Activated naive CD8-positive, alpha-beta T cell treated with anti-CD3 and anti-CD28 coated beads, Interleukin-2, amount 10 ng/mL, durations not matched to agents 7 days and 5 days (primary cell): Measurements from ENCODE around the gene UFSP2. TPM values are rescaled to one million over a fixed set of nuclear protein-coding genes. Genes with fewer than 3 reads are reported as not detected.

Experiments used
- ATAC-seq: fragments of 150-1000 bp; cut with Tn5 transposase; one replicate; pipeline ENCODE4 v1.10.0; 2021; ENCODE audit warnings: low read depth, moderate library complexity
- POLR2A ChIA-PET: fragments of 350-600 bp; sonication (Branson Sonifier 250); formaldehyde crosslinking; loops from one replicate; lab custom pipeline; 2021; ENCODE audit warnings: antibody characterized with exemption; lab: Charles Lee
- DNase-seq: peaks from one replicate; pipeline ENCODE4 v3.0.0; 2021
- H3K27ac Mint-ChIP-seq: one replicate; pipeline ENCODE4 v1.8.0; 2022; ENCODE audit warnings: mild to moderate bottlenecking, mixed read lengths
- H3K27me3 Mint-ChIP-seq: one replicate; pipeline ENCODE4 v1.8.0; 2022; ENCODE audit warnings: mild to moderate bottlenecking, moderate library complexity, mixed read lengths
- H3K36me3 Mint-ChIP-seq: one replicate; pipeline ENCODE4 v1.8.0; 2021; ENCODE audit warnings: mild to moderate bottlenecking, mixed read lengths
- H3K4me1 Mint-ChIP-seq: one replicate; pipeline ENCODE4 v1.8.0; 2021; ENCODE audit warnings: mixed read lengths
- H3K4me3 Mint-ChIP-seq: one replicate; pipeline ENCODE4 v1.8.0; 2022; ENCODE audit warnings: mild to moderate bottlenecking, moderate library complexity, mixed read lengths
- H3K9me3 Mint-ChIP-seq: one replicate; pipeline ENCODE4 v1.8.0; 2021; ENCODE audit warnings: mixed read lengths
- total RNA-seq, 2 experiments: library from RNA; stranded (reverse); gene quantifications; one replicate each; pipeline ENCODE4 v1.2.3, GENCODE V29; 2021

Gene UFSP2
- total RNA-seq, 2 experiments from 2014 or later = 19.8 to 24.1 TPM

DNA sequence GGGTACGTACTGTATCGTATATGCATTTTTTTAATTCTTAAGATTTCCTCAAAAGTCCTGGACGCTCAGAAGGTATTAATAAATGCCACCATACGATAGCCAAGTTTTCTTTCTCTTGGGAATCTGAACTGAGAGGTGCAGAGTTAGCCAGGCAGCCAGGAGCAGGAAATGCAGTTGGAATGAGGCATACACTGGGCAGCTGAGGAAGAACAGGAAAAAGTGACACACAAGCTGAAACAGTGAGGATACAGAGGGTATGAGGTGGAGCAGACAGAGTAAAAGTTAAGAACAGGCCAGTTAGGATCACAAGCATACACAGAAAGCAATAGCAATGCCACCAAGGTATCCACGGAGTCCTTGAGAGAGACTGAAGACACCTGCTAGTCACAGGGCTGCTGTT lies 13.4 kb downstream of the UFSP2 start:
- no peaks in the 10 kb centered on the region for H3K9me3 Mint-ChIP-seq
- H3K36me3 Mint-ChIP-seq = peaks cover 18% of the 10 kb centered on the region
- no peaks in the 10 kb centered on the region for H3K4me1 Mint-ChIP-seq
- H3K27me3 Mint-ChIP-seq = no peaks in the 10 kb centered on the region
- no peak for DNase-seq
- POLR2A ChIA-PET = no interaction called here
- no peak overlapping the region for H3K27ac Mint-ChIP-seq
- no peak for ATAC-seq
- no peak overlapping the region for H3K4me3 Mint-ChIP-seq

DNA sequence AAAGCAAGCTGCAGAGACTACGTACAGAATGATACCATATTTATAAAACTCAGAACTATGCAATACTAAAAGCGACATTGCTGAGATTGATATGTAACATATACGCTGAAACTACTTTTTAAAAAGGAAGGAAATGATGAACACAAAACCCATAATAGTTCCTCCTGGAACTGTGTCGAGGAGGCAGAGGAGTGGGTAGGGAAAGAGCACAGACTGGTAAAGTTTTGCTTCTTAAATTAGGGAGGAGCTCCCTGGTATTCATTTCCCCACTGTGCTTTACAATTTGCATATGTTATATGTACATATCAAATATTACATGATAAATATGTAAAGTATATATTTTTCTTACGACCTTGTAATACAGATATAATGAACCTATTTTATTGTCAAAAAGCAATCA lies 13.9 kb downstream of the UFSP2 start:
- DNase-seq (no peak), ATAC-seq (no peak)
- Mint-ChIP-seq H3K4me3 (no peak overlapping the region), H3K36me3 (peaks cover 14% of the 10 kb centered on the region), H3K4me1 (no peaks in the 10 kb centered on the region), H3K27ac (no peak overlapping the region), H3K9me3 (no peaks in the 10 kb centered on the region), H3K27me3 (no peaks in the 10 kb centered on the region)
- POLR2A ChIA-PET = no interaction called here

DNA sequence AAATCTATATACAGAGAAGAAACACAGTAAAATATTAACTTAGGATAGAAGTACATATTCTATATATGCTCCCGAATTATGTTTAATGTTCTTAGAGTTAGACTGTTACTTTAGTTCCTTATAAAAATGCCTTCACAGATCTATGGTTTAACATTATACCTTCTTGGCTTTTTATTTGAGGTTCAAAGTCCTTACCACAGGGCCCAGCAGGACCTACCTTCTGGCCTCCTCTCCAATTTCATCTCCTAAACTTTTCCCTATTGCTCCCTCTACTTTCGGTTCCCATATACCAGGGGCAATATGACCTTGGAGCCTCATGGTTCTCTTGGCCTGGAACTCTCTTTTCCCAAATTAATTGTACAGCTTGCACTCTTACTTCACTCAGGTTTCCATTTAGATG lies 17.3 kb downstream of the UFSP2 start:
- H3K9me3 Mint-ChIP-seq = no peaks in the 10 kb centered on the region
- no peak overlapping the region for H3K27ac Mint-ChIP-seq
- no peak for DNase-seq
- H3K27me3 Mint-ChIP-seq = no peaks in the 10 kb centered on the region
- POLR2A ChIA-PET = interaction anchor here (1.1 kb wide), 1 partner anchor 12 kb away, joined by 3 read pairs; the partner anchor contains the start of genes ANKRD37 and LRP2BP
- H3K36me3 Mint-ChIP-seq = peaks cover 11% of the 10 kb centered on the region
- no peak overlapping the region for H3K4me3 Mint-ChIP-seq
- no peak for ATAC-seq
- no peaks in the 10 kb centered on the region for H3K4me1 Mint-ChIP-seq

DNA sequence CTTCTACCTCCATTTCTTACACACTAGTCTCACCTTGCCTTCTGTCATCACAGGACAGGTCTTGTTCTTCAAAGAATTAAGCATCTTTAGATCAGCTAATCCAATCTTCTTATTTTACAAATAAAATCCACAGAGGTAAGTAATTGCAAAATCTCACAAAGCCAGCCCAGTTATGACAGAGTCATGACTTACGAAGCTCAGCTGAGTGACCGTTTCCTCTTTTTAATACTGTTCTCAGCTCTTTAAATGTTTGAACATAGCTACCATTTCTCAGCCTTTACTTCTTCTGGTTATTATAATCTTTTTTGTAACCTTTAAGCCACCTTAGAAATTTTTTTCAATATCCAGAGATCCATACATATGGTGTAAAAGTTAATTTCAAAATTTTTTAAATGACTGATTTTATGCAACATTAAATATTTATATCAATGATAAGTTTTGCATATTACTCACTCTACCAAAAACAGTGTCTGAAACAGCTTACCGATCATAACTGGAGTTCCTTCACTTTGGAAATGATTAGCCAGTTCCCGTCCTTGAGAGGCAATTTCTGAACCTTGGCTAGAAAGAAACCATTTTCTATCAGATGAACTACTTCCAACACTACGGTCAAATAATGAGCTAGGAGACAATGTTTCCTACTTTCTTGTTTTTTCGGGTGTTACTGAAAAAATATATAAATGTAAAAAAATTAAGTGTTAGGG lies 20.3 kb downstream of the UFSP2 start:
- H3K4me1 Mint-ChIP-seq = peaks cover 2% of the 10 kb centered on the region
- H3K27ac Mint-ChIP-seq = no peak overlapping the region

DNA sequence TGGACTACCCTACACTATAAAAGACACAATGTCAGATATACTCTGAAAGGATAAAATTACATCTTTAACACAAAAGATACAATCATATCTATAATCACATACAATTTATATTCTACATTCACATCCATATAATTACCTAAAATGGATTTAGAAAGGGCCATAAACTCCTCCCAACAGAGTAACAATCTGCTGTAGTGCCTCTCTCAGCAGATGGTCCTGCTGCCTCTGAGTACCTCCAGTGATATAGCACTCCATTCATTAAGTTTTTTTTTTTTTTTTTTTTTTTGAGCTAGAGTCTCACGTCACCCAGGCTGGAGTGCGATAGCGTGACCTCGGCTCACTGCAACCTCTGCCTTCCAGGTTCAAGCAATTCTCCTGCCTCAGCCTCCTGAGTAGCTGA lies 21.7 kb downstream of the UFSP2 start:
- POLR2A ChIA-PET = no interaction called here

More for the DNA sequence above, 20.3 kb downstream of the UFSP2 start:
- Mint-ChIP-seq H3K9me3 (no peaks in the 10 kb centered on the region), H3K27me3 (no peaks in the 10 kb centered on the region), H3K4me3 (no peak overlapping the region), H3K36me3 (peaks cover 17% of the 10 kb centered on the region)
- DNase-seq (no peak), ATAC-seq (no peak)
- POLR2A ChIA-PET = no interaction called here

DNA sequence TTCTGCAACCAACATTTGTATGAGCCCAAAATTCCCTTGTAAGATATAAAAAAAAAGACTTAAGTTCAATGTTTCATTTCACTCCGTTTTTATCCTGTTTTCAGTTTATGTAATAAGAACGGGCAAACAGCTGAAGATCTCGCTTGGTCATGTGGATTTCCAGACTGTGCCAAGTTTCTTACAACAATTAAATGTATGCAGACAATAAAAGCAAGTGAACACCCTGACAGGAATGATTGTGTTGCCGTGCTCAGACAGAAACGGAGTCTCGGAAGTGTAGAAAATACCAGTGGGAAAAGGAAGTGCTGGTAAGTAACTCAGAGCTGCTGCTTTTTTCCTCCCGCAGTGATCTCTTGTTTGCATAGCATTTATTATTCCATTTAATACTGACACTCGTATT lies 26.3 kb downstream of the UFSP2 start:
- POLR2A ChIA-PET = no interaction called here
- peaks cover 36% of the 10 kb centered on the region for H3K36me3 Mint-ChIP-seq
- ATAC-seq (no peak), DNase-seq (no peak)
- no peak overlapping the region for H3K27ac Mint-ChIP-seq
- H3K4me3 Mint-ChIP-seq = peak overlapping the region; percentile 28
- no peaks in the 10 kb centered on the region for H3K9me3 Mint-ChIP-seq
- peaks cover 30% of the 10 kb centered on the region for H3K4me1 Mint-ChIP-seq
- H3K27me3 Mint-ChIP-seq = no peaks in the 10 kb centered on the region

More for the DNA sequence above, 21.7 kb downstream of the UFSP2 start:
- DNase-seq = no peak
- Mint-ChIP-seq H3K9me3 (no peaks in the 10 kb centered on the region), H3K36me3 (peaks cover 23% of the 10 kb centered on the region), H3K4me1 (peaks cover 12% of the 10 kb centered on the region), H3K27ac (no peak overlapping the region), H3K4me3 (no peak overlapping the region), H3K27me3 (no peaks in the 10 kb centered on the region)
- ATAC-seq = no peak

DNA sequence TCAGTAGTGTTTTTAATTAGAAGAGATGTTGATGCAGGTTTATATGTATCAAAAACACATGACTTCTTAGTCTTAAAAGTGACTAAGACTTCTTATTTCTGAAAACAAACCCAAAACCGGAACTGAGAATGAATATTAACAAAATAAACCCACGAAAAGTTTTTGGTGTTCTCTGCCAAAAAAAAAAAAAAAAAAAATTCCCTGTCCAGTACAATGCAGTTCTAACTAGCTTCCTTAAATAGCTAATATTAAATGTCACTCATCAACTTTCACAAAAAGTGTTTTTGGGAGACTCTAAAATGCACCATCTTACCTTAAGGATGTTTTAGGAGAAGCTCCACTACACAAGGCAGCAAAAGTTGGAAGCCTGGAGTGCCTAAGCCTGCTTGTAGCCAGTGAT lies 27.1 kb downstream of the UFSP2 start:
- peaks cover 34% of the 10 kb centered on the region for H3K36me3 Mint-ChIP-seq
- ATAC-seq = no peak
- no peaks in the 10 kb centered on the region for H3K9me3 Mint-ChIP-seq
- no peak overlapping the region for H3K27ac Mint-ChIP-seq
- H3K27me3 Mint-ChIP-seq = no peaks in the 10 kb centered on the region
- DNase-seq = no peak
- H3K4me1 Mint-ChIP-seq = peaks cover 33% of the 10 kb centered on the region
- POLR2A ChIA-PET = interaction anchor here (0.7 kb wide), 1 partner anchor 26 kb away, joined by 3 read pairs; no protein-coding TSS in a partner anchor
- peak overlapping the region; percentile 90 for H3K4me3 Mint-ChIP-seq

DNA sequence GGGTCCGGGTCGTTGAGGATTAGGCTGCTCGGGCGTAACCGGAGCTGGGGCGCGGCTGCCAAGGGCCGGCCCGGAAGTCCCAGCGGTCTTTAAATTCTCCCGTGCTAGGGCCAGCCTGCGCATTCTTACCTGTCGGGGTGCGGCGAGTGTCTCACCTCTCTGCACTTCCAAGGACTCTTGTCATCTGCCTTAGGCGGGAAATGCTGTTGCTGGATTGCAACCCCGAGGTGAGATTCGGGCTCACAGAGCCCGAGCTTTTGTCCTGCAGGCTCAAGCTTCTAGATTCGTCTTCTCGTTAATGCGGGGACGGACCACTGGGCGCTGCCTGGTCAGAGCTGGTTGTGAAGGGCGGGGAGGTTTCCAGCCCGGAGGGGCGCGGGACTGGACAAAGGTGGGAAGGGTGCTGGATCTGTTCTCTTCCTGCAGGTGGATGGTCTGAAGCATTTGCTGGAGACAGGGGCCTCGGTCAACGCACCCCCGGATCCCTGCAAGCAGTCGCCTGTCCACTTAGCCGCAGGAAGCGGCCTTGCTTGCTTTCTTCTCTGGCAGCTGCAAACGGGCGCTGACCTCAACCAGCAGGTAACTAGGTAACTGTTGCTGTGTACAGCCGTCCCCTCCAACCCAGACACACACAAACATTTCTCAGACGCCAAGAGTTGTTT lies 28.9 kb downstream of the UFSP2 start, which contains the start of gene ANKRD37:
ANKRD37 (plus strand) TSS at position 118 of the 662 bp plus-strand sequence; CDS start at position 201, 83 bp downstream.
- H3K4me3 Mint-ChIP-seq = peak within 1 kb of the TSS; percentile 93
- H3K4me1 Mint-ChIP-seq = peaks cover 34% of the 10 kb centered on the region
- POLR2A ChIA-PET = interaction anchor here (0.8 to 2.7 kb wide), 5 partner anchors 11 to 254 kb away, joined by 3 to 27 read pairs (median 4); partner anchors contain the start of genes SLC25A4 and UFSP2
- H3K27me3 Mint-ChIP-seq = no peaks in the 10 kb centered on the region
- ATAC-seq (no peak), DNase-seq (no peak)
- H3K9me3 Mint-ChIP-seq = no peaks in the 10 kb centered on the region
- H3K27ac Mint-ChIP-seq = peak within 1 kb of the TSS; percentile 99
- peaks cover 36% of the 10 kb centered on the region for H3K36me3 Mint-ChIP-seq

DNA sequence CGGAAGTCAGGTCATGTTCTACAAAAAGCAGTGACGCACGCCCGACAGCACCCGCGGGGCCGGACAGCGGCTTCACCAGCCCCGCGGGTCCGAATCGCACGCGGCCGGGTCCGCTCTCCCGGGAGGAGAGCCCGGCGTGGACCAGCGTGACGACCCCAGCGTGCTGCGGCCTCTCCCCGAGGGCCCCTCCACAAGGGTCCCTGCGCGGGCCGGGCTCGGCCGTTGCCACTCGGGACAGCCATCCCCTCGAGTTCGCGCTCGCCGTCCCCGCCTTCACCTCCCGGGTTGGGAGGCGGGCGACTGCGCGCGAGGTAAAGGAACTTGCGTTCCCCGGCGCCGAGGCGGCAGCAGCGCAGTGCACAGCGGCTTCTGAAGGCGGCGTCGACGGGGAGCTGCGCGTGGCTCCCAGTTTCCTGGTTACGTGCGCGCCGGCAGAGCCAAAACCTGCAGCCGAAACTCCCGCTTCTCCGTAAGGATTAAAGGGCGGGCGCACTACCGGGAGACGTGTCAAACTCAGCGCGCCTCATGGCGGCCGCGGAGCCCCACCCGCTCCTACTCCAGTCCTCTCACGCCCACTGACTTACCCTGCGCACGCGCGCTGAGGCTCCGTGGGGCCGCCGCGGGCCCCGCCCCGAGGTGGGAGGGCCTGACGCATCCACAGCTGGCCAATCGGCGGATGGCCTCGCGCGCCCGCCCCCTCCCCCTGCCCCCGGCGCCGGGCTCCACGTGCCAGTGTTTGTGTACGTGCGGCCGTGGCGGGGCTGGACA lies 29.6 kb downstream of the UFSP2 start:
- H3K27ac Mint-ChIP-seq = peak overlapping the region; percentile 99
- peaks cover 34% of the 10 kb centered on the region for H3K4me1 Mint-ChIP-seq
- H3K9me3 Mint-ChIP-seq = no peaks in the 10 kb centered on the region
- peak overlapping the region; percentile 93 for H3K4me3 Mint-ChIP-seq
- H3K36me3 Mint-ChIP-seq = peaks cover 34% of the 10 kb centered on the region
- H3K27me3 Mint-ChIP-seq = no peaks in the 10 kb centered on the region
- ATAC-seq (peak; percentile 87), DNase-seq (peak; percentile 98)
- POLR2A ChIA-PET = interaction anchor here (0.5 to 2.7 kb wide), 6 partner anchors 12 to 253 kb away, joined by 3 to 27 read pairs (median 4); partner anchors contain the start of genes SLC25A4 and UFSP2

DNA sequence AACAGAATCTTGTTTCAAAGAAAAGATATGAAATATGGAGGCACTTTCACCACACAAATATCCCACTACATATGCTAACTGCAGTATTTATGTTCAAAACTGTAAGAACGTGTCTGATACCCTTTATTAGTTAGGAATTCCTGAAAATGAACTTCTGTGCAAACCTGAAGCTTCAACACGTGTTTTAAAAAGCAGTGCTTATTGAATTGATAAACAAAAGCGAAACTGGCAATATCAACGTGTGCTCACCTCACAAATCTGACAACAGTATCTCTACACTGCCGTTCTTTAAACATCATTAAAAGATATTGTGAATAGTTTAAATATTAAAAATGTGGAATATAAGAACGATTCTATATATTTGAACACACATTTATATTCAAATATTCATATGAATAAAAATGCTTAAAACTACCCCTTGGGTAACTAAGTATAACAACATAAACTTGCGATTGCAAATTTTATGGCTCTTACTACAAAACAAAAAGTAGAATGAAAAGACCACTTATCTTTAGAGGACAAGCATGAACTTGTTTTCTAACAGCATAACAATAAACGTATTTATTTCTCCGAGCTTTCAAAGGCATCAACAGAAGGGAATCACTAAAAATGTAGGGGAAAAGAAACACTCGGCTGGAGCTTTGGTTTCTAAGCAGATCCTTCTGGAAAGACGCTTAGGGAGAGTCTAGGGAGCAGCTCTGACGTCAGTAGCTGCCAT lies 30.4 kb downstream of the UFSP2 start, which contains the start of gene LRP2BP:
LRP2BP (minus strand) TSS at position 687 of the 718 bp plus-strand sequence. CDS start 17,738 bp downstream, outside the sequence.
- H3K4me1 Mint-ChIP-seq = peaks cover 33% of the 10 kb centered on the region
- no peak for DNase-seq
- H3K9me3 Mint-ChIP-seq = no peaks in the 10 kb centered on the region

DNA sequence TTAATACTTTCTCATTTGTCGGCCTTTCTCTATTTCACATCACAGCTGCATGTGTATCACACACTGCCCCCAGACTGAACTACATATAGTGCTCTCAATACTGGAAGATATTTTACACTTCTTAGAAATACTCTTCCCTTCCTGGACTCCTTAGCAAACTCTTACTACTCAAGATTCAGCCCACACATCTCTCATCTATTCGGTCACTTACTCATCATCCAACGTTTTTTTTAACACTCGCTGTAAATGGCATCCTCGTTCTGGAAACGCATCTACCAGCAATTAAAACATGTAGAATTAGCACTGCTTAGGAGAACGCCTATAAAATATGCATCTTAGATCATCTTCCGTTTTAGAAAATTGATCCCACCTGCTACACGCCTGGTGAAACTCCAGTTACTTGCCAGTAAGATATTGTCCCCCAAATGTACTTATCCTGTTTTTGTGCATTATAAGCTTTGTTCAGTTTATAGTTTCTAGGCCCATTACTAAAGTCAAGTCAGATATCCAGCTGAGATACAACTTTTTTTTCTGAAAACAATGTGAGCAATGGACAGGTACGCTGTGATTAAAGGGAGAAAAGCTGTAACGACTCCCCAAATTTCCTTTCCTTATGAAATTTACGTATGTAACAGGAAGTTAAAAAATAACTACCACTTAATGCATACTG lies 31.1 kb downstream of the UFSP2 start:
- Mint-ChIP-seq H3K27ac (peak overlapping the region; percentile 75), H3K36me3 (peaks cover 25% of the 10 kb centered on the region)

More for the DNA sequence above, 30.4 kb downstream of the UFSP2 start, which contains the start of gene LRP2BP:
- H3K27ac Mint-ChIP-seq = peak within 1 kb of the TSS; percentile 99
- no peak for ATAC-seq
- H3K27me3 Mint-ChIP-seq = no peaks in the 10 kb centered on the region
- peak within 1 kb of the TSS; percentile 93 for H3K4me3 Mint-ChIP-seq
- peaks cover 30% of the 10 kb centered on the region for H3K36me3 Mint-ChIP-seq
- POLR2A ChIA-PET = interaction anchor here (0.5 to 2.7 kb wide), 6 partner anchors 12 to 252 kb away, joined by 3 to 27 read pairs (median 4); partner anchors contain the start of genes SLC25A4 and UFSP2

DNA sequence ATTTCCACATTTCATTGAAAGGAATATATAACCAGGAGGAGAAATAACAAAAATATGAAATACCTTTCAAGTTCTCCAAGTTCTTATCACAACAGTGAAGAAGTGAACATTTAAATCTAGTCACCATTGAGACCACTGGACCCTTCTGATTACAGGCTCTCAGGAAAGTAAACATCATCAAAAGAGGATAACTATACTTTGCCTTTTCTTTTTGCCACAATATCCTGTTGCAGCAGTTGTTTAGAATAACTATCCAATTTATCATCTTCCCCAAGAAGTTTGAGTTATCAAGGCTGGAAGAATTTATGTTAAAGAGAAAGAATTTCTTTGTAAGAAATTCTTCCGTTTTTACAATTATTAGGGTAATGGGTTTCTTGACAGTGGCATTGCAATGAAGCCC lies 33.6 kb downstream of the UFSP2 start:
- H3K4me1 Mint-ChIP-seq = peaks cover 13% of the 10 kb centered on the region
- peaks cover 5% of the 10 kb centered on the region for H3K36me3 Mint-ChIP-seq
- ATAC-seq (no peak), DNase-seq (no peak)
- no peaks in the 10 kb centered on the region for H3K9me3 Mint-ChIP-seq
- no peak overlapping the region for H3K27ac Mint-ChIP-seq
- POLR2A ChIA-PET = no interaction called here
- H3K4me3 Mint-ChIP-seq = no peak overlapping the region
- no peaks in the 10 kb centered on the region for H3K27me3 Mint-ChIP-seq

More for the DNA sequence above, 31.1 kb downstream of the UFSP2 start:
- peaks cover 27% of the 10 kb centered on the region for H3K4me1 Mint-ChIP-seq
- no peaks in the 10 kb centered on the region for H3K27me3 Mint-ChIP-seq
- H3K4me3 Mint-ChIP-seq = peak overlapping the region; percentile 77
- H3K9me3 Mint-ChIP-seq = no peaks in the 10 kb centered on the region
- DNase-seq (no peak), ATAC-seq (no peak)
- POLR2A ChIA-PET = interaction anchor here (0.5 to 2.7 kb wide), 3 partner anchors 31 to 266 kb away, joined by 3 to 27 read pairs (median 3); partner anchors contain the start of genes SLC25A4 and UFSP2
